Measurements from ENCODE around the gene CNNM2. TPM values are rescaled to one million over a fixed set of nuclear protein-coding genes. Genes with fewer than 3 reads are reported as not detected.

The CNNM2 gene
- total and polyA plus RNA-seq, 7 donors, result 0.49 to 2.6 (median 1.3) TPM

- intact Hi-C loops (cut with DNase I), result no loop called here
- WGBS, 3 donors, result 78 to 82% (median 80%) methylated on average over 11 of the region's 11 CpGs
Observed at GRCh38 chr10:103079946-103080345, 161.9 kb downstream of the CNNM2 start.

GRCh38 chr10:103080891-103081581, 162.9 kb downstream of the CNNM2 start:
- Histone ChIP-seq H3K4me1 (no peaks in the 10 kb centered on the region), H3K36me3 (ENCODE audit: insufficient read depth in 1 of 2, low read depth in 1 of 2) (peaks cover 7 to 57% of the 10 kb centered on the region in 2 donors), H3K27ac (no peak overlapping the region), H3K27me3 (ENCODE audit: insufficient read depth in 3 of 3, low read length in 2 of 3) (no peaks in the 10 kb centered on the region), H3K9me3 (no peaks in the 10 kb centered on the region), H3K4me3 (no peak overlapping the region)
- DNase-seq (no peak), ATAC-seq (peak; percentile 34 to 61 (median 55))
- TF ChIP-seq CTCF (IDR thresholded peaks at IDR 0.05), result no peak
- intact Hi-C loops (cut with DNase I), result no loop called here
- 88 to 94% (median 92%) methylated on average over 4 of the region's 4 CpGs for WGBS, 3 donors

More at GRCh38 chr10:103079946-103080345, 161.9 kb downstream of the CNNM2 start:
- H3K27me3 ChIP-seq (ENCODE audit: insufficient read depth in 3 of 3, low read length in 2 of 3), result no peaks in the 10 kb centered on the region
- no peak overlapping the region for H3K4me3 ChIP-seq
- H3K27ac ChIP-seq, result no peak overlapping the region
- TF ChIP-seq CTCF (IDR thresholded peaks at IDR 0.05), result no peak
- H3K36me3 ChIP-seq (ENCODE audit: insufficient read depth in 1 of 2, low read depth in 1 of 2), result peaks cover 7 to 50% of the 10 kb centered on the region in 2 donors
- no peaks in the 10 kb centered on the region for H3K4me1 ChIP-seq
- ATAC-seq (peak in 1 of 4 donors; percentile 16), DNase-seq (no peak)
- H3K9me3 ChIP-seq, result no peaks in the 10 kb centered on the region

GRCh38 chr10:103082683-103083082, 164.6 kb downstream of the CNNM2 start:
- H3K27me3 ChIP-seq (ENCODE audit: insufficient read depth in 3 of 3, low read length in 2 of 3), result no peaks in the 10 kb centered on the region
- H3K4me1 ChIP-seq, result no peaks in the 10 kb centered on the region
- DNase-seq, result no peak
- TF ChIP-seq CTCF (IDR thresholded peaks at IDR 0.05), result no peak
- H3K27ac ChIP-seq, result no peak overlapping the region
- 94 to 100% (median 94%) methylated on average over 1 of the region's 1 CpG for WGBS, 3 donors
- H3K9me3 ChIP-seq, result no peaks in the 10 kb centered on the region
- intact Hi-C loops (cut with DNase I), result no loop called here
- peaks cover 7 to 57% of the 10 kb centered on the region in 2 donors for H3K36me3 ChIP-seq (ENCODE audit: insufficient read depth in 1 of 2, low read depth in 1 of 2)
- H3K4me3 ChIP-seq, result no peak overlapping the region
- ATAC-seq, result peak in 1 of 4 donors; percentile 14

GRCh38 chr10:103083266-103083976, 165.3 kb downstream of the CNNM2 start:
- Histone ChIP-seq H3K4me1 (no peaks in the 10 kb centered on the region), H3K4me3 (no peak overlapping the region), H3K27ac (no peak overlapping the region), H3K9me3 (no peaks in the 10 kb centered on the region), H3K36me3 (ENCODE audit: insufficient read depth in 1 of 2, low read depth in 1 of 2) (peaks cover 7 to 57% of the 10 kb centered on the region in 2 donors), H3K27me3 (ENCODE audit: insufficient read depth in 3 of 3, low read length in 2 of 3) (no peaks in the 10 kb centered on the region)
- WGBS, 3 donors, result 83 to 96% (median 91%) methylated on average over 7 of the region's 7 CpGs
- intact Hi-C loops (cut with DNase I), result no loop called here
- ATAC-seq (no peak), DNase-seq (no peak)
- TF ChIP-seq CTCF (IDR thresholded peaks at IDR 0.05), result no peak
